Nephron (organoid): ENCODE data around the gene SLC23A1.

Experiments
- H3K27ac Mint-ChIP-seq, 3 experiments: 2 replicates each; pipeline ENCODE4 v1.8.0; 2020; ENCODE audit warnings: mixed read lengths in 3 of 3, mild to moderate bottlenecking in 2 of 3, moderate library complexity in 1 of 3
- H3K27me3 Mint-ChIP-seq: 2 replicates; pipeline ENCODE4 v1.8.0; 2021; ENCODE audit warnings: low read depth, mild to moderate bottlenecking, moderate library complexity, mixed read lengths
- H3K36me3 Mint-ChIP-seq: 2 replicates; pipeline ENCODE4 v1.8.0; 2020; ENCODE audit warnings: low read depth, mixed read lengths
- H3K4me1 Mint-ChIP-seq: 2 replicates; pipeline ENCODE4 v1.8.0; 2020; ENCODE audit warnings: mixed read lengths
- H3K4me3 Mint-ChIP-seq, 3 experiments: 2 replicates each; pipeline ENCODE4 v1.8.0; 2020; ENCODE audit warnings: mild to moderate bottlenecking in 3 of 3, mixed read lengths in 3 of 3, moderate library complexity in 2 of 3
- H3K9me3 Mint-ChIP-seq: 2 replicates; pipeline ENCODE4 v1.8.0; 2020; ENCODE audit warnings: mixed read lengths
- TF ChIP-seq, protein P1 (sequence below), 3 experiments: fragments of 200-600 bp; sonication (generic); IDR thresholded peaks; one replicate each; pipeline ENCODE4 v1.5.0; 2021; ENCODE audit warnings: antibody characterized with exemption in 3 of 3; ENCODE audit not compliant: unreplicated experiment in 3 of 3

The SLC23A1 gene

DNA sequence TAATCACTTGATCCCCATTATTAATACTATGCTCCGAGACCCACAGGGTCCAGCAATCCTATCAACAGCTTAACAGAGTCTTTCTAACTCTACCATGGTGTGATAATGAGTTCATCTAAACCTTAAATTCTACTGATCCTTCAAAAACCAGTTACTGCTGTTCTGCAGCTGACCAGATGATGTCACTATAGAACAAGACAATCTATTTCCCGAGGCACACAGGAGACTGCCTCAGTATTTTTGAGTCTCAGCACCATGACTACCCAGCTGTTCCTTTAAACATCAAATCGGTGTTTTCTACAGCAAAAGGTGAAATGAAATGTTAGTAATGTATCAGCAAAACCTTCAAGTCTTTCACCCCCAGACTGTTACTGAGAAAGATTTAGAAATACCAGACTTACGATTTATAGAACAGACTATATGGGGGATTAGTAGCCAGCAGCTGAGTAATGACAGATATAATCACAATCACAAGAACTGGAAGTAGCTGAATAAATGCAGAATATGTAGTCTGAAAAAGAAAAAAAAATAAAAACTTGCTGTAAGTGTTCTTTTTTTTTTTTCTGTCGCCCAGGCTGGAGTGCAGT, 39.3 kb upstream of the SLC23A1 start:
- Mint-ChIP-seq H3K9me3 (no peaks in the 10 kb centered on the region), H3K36me3 (peaks cover 57% of the 10 kb centered on the region), H3K27ac (peak overlapping the region; percentile 4 to 40 (median 8)), H3K4me3 (no peak overlapping the region), H3K4me1 (peaks cover 36% of the 10 kb centered on the region), H3K27me3 (no peaks in the 10 kb centered on the region)
- TF ChIP-seq, protein P1, sequence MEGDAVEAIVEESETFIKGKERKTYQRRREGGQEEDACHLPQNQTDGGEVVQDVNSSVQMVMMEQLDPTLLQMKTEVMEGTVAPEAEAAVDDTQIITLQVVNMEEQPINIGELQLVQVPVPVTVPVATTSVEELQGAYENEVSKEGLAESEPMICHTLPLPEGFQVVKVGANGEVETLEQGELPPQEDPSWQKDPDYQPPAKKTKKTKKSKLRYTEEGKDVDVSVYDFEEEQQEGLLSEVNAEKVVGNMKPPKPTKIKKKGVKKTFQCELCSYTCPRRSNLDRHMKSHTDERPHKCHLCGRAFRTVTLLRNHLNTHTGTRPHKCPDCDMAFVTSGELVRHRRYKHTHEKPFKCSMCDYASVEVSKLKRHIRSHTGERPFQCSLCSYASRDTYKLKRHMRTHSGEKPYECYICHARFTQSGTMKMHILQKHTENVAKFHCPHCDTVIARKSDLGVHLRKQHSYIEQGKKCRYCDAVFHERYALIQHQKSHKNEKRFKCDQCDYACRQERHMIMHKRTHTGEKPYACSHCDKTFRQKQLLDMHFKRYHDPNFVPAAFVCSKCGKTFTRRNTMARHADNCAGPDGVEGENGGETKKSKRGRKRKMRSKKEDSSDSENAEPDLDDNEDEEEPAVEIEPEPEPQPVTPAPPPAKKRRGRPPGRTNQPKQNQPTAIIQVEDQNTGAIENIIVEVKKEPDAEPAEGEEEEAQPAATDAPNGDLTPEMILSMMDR (IDR thresholded peaks at IDR 0.05; ENCODE audit: unreplicated experiment in 3 of 3) = peak; percentile 80 to 90 (median 82)

- Mint-ChIP-seq H3K27me3 (no peaks in the 10 kb centered on the region), H3K27ac (peak overlapping the region; percentile 6 to 64 (median 46)), H3K36me3 (peaks cover 45% of the 10 kb centered on the region), H3K4me3 (no peak overlapping the region), H3K9me3 (no peaks in the 10 kb centered on the region), H3K4me1 (peaks cover 55% of the 10 kb centered on the region)
- TF ChIP-seq, protein P1 (IDR thresholded peaks at IDR 0.05; ENCODE audit: unreplicated experiment in 3 of 3) = no peak
Measured at GRCh38 chr5:139419226-139420192, 36.4 kb upstream of the SLC23A1 start.

DNA sequence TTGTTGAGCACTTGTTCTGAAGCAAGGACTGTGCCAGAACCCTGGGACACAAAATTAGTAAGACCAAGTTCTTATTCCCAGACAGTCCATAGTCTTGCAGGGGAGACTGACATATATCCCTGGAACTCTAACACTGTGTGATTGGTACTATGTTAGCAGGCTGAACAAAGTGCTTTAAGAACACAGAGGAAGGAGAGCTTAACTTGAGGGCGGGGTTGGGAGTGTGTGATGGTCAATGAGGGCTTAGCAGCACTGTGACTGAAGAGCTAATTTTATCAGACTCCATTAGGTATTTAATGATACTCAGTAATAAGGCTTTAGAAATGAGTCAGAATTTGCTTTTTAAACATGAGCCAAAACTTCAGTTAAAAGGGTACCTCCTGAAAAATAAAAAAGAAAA, 35.7 kb upstream of the SLC23A1 start:
- no peaks in the 10 kb centered on the region for H3K9me3 Mint-ChIP-seq
- TF ChIP-seq, protein P1 (IDR thresholded peaks at IDR 0.05; ENCODE audit: unreplicated experiment in 3 of 3) = no peak
- peak overlapping the region in 1 of 3 experiments; percentile 10 for H3K4me3 Mint-ChIP-seq
- H3K27me3 Mint-ChIP-seq = no peaks in the 10 kb centered on the region
- peaks cover 41% of the 10 kb centered on the region for H3K36me3 Mint-ChIP-seq
- H3K4me1 Mint-ChIP-seq = peaks cover 56% of the 10 kb centered on the region
- peak overlapping the region in 2 of 3 experiments; percentile 26 to 38 for H3K27ac Mint-ChIP-seq

GRCh38 chr5:139417214-139417613, 34.1 kb upstream of the SLC23A1 start:
- TF ChIP-seq, protein P1 (IDR thresholded peaks at IDR 0.05; ENCODE audit: unreplicated experiment in 3 of 3) = no peak
- no peaks in the 10 kb centered on the region for H3K27me3 Mint-ChIP-seq
- H3K9me3 Mint-ChIP-seq = no peaks in the 10 kb centered on the region
- H3K4me1 Mint-ChIP-seq = peaks cover 63% of the 10 kb centered on the region
- peaks cover 45% of the 10 kb centered on the region for H3K36me3 Mint-ChIP-seq
- H3K27ac Mint-ChIP-seq = peak overlapping the region; percentile 60 to 77 (median 68)
- peak overlapping the region in 1 of 3 experiments; percentile 12 for H3K4me3 Mint-ChIP-seq

- Mint-ChIP-seq H3K27ac (peak overlapping the region; percentile 60 to 77 (median 68)), H3K4me3 (no peak overlapping the region), H3K4me1 (peaks cover 65% of the 10 kb centered on the region), H3K27me3 (no peaks in the 10 kb centered on the region), H3K36me3 (peaks cover 46% of the 10 kb centered on the region), H3K9me3 (no peaks in the 10 kb centered on the region)
- TF ChIP-seq, protein P1 (IDR thresholded peaks at IDR 0.05; ENCODE audit: unreplicated experiment in 3 of 3) = no peak
Measured at GRCh38 chr5:139416651-139417050, 33.6 kb upstream of the SLC23A1 start.
